Activated T-helper 17 cell treated with anti-CD3 and anti-CD28 coated beads, Interleukin-2, amount 50 U/mL, for 72 hours (primary cell): ENCODE data around the gene NDUFB3. TPM values are rescaled to one million over a fixed set of nuclear protein-coding genes. Genes with fewer than 3 reads are reported as not detected.
"Not testable (repeated sequence)": the region's sequence is repeated elsewhere in the genome, so short reads cannot be mapped to it uniquely, and the experiment has no call there.

Experiments used
- ATAC-seq: fragments of 150-1000 bp; cut with Tn5 transposase; replicated peaks from 2 replicates; pipeline ENCODE4 v1.10.0; 2021; ENCODE audit warnings: mild to moderate bottlenecking, moderate library complexity
- H3K27ac Mint-ChIP-seq: one replicate; pipeline ENCODE4 v1.8.0; 2022; ENCODE audit warnings: mixed read lengths
- H3K27me3 Mint-ChIP-seq: one replicate; pipeline ENCODE4 v1.8.0; 2022; ENCODE audit warnings: mixed read lengths
- H3K36me3 Mint-ChIP-seq: one replicate; pipeline ENCODE4 v1.8.0; 2022; ENCODE audit warnings: low read depth, mild to moderate bottlenecking, mixed read lengths
- H3K4me1 Mint-ChIP-seq: one replicate; pipeline ENCODE4 v1.8.0; 2022; ENCODE audit warnings: mixed read lengths
- H3K4me3 Mint-ChIP-seq: one replicate; pipeline ENCODE4 v1.8.0; 2022; ENCODE audit warnings: mild to moderate bottlenecking, mixed read lengths
- H3K9me3 Mint-ChIP-seq: one replicate; pipeline ENCODE4 v1.8.0; 2022; ENCODE audit warnings: mixed read lengths
- total RNA-seq, 2 donors: library from RNA; stranded (reverse); gene quantifications; one replicate each; pipeline ENCODE4 v1.2.3, GENCODE V29; 2022

Gene NDUFB3
- total RNA-seq = 10 to 100 TPM; 68.7 to 99.3 TPM

DNA sequence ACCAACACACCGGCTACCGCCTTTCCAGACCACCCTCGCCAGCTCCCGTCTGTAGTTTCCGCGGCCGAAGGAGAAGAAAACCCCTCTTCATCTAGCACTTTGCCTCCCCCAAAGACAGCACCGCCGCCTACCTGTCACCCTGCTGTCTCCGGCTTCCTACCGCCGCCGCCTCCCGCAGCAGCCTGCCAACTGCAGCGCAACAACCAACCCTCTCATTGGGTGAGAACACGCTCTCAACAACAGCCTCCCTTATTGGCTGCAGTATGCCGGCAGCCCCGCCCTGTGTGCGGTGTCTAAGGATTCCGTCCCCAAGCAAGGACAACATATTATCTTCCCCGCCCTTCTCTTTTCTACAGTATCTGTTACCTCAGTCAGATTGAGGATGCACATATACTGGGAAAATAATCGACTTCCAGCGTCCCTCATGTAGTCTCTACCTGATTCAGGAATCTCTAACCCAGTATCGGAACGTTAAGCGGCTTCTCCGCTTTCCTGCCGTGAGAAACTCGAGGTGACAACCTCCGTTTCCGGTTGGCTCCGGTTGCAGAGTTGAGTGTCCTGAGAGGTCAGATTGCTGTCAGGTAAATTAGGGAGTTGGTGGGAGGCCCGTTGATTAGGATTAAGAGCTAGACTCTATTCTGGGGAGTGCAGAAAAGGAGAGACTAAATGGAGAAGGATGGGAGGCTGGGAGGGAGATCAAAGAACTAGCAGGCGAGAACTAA lies at the start of gene NDUFB3, which contains the start of gene HYCC2:
Gene NDUFB3, plus strand, starts transcription at position 523 of the 722 bp plus-strand sequence. CDS start 6,882 bp downstream, outside the sequence.
Gene HYCC2, minus strand, starts transcription at position 193 of the 722 bp plus-strand sequence. CDS start 47,662 bp downstream, outside the sequence.
- peak within 1 kb of the TSS; percentile 94 for H3K4me3 Mint-ChIP-seq
- H3K4me1 Mint-ChIP-seq = peaks cover 31% of the 10 kb centered on the region
- peak within 1 kb of the TSS; percentile 95 for H3K27ac Mint-ChIP-seq
- H3K9me3 Mint-ChIP-seq = no peaks in the 10 kb centered on the region
- peaks cover 15% of the 10 kb centered on the region for H3K36me3 Mint-ChIP-seq
- no peaks in the 10 kb centered on the region for H3K27me3 Mint-ChIP-seq
- peak; percentile 98 for ATAC-seq

DNA sequence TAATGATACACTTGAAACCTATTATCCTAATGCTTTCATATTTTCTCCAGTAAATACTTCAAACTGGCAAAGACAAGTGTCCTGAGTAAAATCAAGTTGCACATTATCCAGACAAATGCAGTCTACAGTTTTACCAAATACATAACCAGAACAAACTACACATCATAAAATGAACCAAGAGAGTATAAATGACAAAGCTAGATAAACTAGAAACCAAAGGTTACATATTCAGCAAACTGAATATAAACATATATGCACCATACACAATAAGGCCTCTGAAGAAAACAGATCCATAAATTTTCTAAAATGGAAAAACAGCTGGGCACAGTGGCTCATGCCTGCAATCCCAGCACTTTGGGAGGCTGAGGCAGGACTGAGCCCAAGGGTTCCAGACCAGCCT lies 47.3 kb upstream of the NDUFB3 start:
- H3K9me3 Mint-ChIP-seq = no peaks in the 10 kb centered on the region
- H3K27ac Mint-ChIP-seq = no peak overlapping the region
- ATAC-seq = no peak

DNA sequence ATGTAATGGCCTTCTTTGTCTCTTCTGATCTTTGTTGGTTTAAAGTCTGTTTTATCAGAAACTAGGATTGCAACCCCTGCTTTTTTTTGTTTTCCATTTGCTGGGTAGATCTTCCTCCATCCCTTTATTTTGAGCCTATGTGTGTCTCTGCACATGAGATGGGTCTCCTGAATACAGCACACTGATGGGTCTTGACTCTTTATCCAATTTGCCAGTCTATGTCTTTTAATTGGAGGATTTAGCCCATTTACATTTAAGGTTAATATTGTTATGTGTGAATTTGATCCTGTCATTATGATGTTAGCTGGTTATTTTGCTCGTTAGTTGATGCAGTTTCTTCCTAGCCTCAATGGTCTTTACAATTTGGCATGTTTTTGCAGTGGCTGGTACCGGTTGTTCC lies 37.4 kb upstream of the NDUFB3 start:
- H3K27ac Mint-ChIP-seq, H3K27me3 Mint-ChIP-seq, ATAC-seq, H3K4me1 Mint-ChIP-seq, H3K9me3 Mint-ChIP-seq, H3K4me3 Mint-ChIP-seq: not testable (repeated sequence)
- H3K36me3 Mint-ChIP-seq = peaks cover 29% of the 10 kb centered on the region

More for the DNA sequence above, 47.3 kb upstream of the NDUFB3 start:
- Mint-ChIP-seq H3K4me1 (peaks cover 23% of the 10 kb centered on the region), H3K4me3 (no peak overlapping the region), H3K36me3 (peaks cover 52% of the 10 kb centered on the region), H3K27me3 (no peaks in the 10 kb centered on the region)

DNA sequence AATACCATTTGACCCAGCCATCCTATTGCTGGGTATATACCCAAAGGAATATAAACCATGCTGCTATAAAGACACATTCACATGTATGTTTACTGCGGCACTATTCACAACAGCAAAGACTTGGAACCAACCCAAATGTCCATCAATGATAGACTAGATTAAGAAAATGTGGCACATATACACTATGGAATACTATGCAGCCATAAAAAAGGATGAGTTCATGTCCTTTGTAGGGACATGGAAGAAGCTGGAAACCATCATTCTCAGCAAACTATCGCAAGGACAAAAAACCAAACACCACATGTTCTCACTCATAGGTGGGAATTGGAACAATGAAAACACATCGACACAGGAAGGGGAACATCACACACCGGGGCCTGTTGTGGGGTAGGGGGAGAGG lies 33.4 kb upstream of the NDUFB3 start:
- H3K9me3 Mint-ChIP-seq, H3K27me3 Mint-ChIP-seq, ATAC-seq, H3K4me3 Mint-ChIP-seq, H3K27ac Mint-ChIP-seq, H3K4me1 Mint-ChIP-seq: not testable (repeated sequence)
- peaks cover 46% of the 10 kb centered on the region for H3K36me3 Mint-ChIP-seq

DNA sequence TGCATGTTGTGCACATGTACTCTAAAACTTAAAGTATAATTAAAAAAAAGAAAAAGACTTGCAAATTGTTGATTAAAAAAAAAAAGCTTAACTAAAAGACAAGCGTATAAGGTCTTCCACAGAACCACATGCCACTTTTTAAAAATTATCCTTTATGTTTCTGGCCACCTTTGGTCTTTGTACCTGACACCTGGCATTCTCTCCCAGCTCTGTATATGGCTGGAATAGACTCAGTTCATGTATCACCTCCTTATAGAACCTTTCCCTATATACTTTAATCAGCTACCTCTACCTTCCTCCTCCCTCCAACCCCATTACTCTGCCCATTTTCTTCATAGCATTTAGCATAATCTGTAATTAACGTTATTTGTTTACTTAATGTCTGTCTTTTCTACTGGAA lies 32.9 kb upstream of the NDUFB3 start:
- Mint-ChIP-seq H3K27ac (no peak overlapping the region), H3K27me3 (no peaks in the 10 kb centered on the region), H3K4me3 (no peak overlapping the region), H3K4me1 (peaks cover 5% of the 10 kb centered on the region), H3K36me3 (peaks cover 51% of the 10 kb centered on the region), H3K9me3 (no peaks in the 10 kb centered on the region)
- ATAC-seq = no peak

DNA sequence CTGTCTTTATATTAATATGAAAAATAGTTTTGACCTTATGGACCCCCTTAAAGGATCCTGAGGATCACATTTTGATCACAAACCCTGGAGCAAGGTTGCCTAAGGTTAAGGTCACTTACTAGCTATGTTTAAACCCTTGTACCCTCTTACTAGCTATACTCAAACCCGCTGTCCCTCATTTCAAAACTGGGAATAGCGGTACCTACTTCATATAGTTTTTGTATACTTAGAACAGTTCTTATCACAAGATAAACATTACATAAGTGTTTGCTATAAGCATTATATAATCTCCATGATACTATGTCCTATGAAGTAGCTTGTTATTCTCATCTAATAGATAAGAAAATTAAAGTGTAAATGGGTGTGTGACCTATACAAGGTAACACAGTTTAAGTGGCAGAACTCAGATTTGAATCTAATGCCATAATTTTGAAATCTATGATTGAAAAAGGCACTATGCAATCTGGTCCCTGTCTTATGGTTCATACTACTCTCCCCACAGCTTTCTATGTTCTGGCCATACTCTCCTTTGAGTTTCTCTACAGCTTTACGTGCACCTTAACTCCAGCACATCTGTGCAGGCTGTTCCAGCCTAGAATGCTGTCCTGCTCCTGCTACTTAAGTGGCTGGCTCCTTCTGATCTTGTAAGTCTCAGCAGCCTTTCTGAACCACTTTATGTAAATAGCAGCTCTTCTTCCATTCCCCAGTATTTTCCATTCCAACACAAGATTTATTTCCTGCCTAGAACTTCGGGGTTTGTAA lies 30.8 kb upstream of the NDUFB3 start:
- ATAC-seq = no peak
- H3K9me3 Mint-ChIP-seq = no peaks in the 10 kb centered on the region
- peaks cover 56% of the 10 kb centered on the region for H3K36me3 Mint-ChIP-seq
- H3K27me3 Mint-ChIP-seq = no peaks in the 10 kb centered on the region
- peaks cover 5% of the 10 kb centered on the region for H3K4me1 Mint-ChIP-seq
- H3K4me3 Mint-ChIP-seq = no peak overlapping the region
- no peak overlapping the region for H3K27ac Mint-ChIP-seq

DNA sequence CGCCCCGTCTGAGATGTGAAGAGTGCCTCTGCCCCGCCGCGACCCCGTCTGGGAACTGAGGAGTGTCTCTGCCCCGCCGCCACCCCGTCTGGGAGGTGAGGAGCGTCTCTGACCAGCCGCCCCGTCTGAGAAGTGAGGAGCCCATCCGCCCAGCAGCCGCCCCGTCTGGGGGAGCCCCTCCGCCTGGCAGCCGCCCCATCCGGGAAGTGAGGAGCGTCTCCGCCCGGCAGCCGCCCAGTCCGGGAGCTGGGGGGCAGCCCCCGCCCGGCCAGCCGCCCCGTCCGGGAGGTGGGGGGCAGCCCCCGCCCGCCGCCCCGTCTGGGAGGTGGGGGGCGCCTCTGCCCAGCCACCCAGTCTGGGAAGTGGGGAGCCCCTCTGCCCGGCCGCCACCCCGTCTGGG lies 29.4 kb upstream of the NDUFB3 start:
- H3K9me3 Mint-ChIP-seq, H3K4me3 Mint-ChIP-seq, ATAC-seq, H3K27me3 Mint-ChIP-seq, H3K27ac Mint-ChIP-seq: not testable (repeated sequence)
- Mint-ChIP-seq H3K36me3 (peaks cover 60% of the 10 kb centered on the region), H3K4me1 (peaks cover 11% of the 10 kb centered on the region)

DNA sequence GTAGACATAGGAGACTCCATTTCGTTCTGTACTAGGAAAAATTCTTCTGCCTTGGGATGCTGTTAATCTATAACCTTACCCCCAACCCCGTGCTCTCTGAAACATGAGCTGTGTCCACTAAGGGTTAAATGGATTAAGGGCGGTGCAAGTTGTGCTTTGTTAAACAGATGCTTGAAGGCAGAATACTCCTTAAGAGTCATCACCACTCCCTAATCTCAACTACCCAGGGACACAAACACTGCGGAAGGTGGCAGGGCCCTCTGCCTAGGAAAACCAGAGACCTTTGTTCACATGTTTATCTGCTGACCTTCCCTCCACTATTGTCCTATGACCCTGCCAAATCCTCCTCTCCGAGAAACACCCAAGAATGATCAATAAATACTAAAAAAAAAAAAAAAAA lies 28.8 kb upstream of the NDUFB3 start:
- Mint-ChIP-seq H3K4me1 (peaks cover 11% of the 10 kb centered on the region), H3K36me3 (peaks cover 64% of the 10 kb centered on the region)
- H3K9me3 Mint-ChIP-seq, ATAC-seq, H3K27ac Mint-ChIP-seq, H3K4me3 Mint-ChIP-seq, H3K27me3 Mint-ChIP-seq: not testable (repeated sequence)

DNA sequence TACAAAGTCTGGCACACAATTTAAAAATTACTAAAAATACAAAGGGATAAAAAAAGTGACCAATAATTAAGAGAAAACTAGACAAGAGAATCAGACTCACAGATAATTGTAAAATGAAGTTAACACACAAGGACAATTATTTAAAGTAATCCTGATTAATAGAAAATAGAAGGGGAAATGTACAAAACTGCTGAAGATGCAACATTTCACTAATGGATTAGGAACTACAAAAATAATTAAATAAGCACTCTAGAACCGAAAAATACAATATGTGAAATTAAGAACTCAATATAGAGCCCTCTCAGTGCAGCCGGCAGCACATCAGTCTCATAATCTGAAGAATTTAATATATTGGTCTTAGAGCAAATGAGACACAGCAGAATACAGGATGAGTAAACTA lies 24.9 kb upstream of the NDUFB3 start:
- no peak overlapping the region for H3K4me3 Mint-ChIP-seq
- no peak for ATAC-seq
- H3K36me3 Mint-ChIP-seq = peaks cover 51% of the 10 kb centered on the region
- peaks cover 6% of the 10 kb centered on the region for H3K4me1 Mint-ChIP-seq
- H3K27me3 Mint-ChIP-seq = no peaks in the 10 kb centered on the region
- H3K9me3 Mint-ChIP-seq = no peaks in the 10 kb centered on the region
- H3K27ac Mint-ChIP-seq = no peak overlapping the region

DNA sequence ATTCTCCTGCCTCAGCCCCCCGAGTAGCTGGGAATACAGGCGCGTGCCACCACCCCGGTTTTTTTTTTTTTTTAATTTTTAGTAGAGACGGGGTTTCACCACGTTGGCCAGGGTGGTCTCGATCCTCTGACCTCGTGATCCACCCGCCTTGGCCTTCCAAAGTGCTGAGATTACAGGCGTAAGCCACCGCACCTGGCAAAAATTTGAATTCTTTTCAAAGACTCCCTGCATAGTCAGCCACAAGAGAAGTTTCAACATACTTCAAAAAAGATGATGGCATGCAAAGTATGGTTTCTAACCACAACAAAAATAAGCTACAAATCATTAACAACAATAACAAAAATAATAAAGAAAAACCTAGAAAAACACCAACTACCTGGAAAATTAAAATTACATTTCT lies 22.3 kb upstream of the NDUFB3 start:
- ATAC-seq = no peak
- no peaks in the 10 kb centered on the region for H3K27me3 Mint-ChIP-seq
- no peak overlapping the region for H3K4me3 Mint-ChIP-seq
- no peaks in the 10 kb centered on the region for H3K9me3 Mint-ChIP-seq
- H3K36me3 Mint-ChIP-seq = peaks cover 60% of the 10 kb centered on the region
- no peak overlapping the region for H3K27ac Mint-ChIP-seq
- H3K4me1 Mint-ChIP-seq = peaks cover 10% of the 10 kb centered on the region

DNA sequence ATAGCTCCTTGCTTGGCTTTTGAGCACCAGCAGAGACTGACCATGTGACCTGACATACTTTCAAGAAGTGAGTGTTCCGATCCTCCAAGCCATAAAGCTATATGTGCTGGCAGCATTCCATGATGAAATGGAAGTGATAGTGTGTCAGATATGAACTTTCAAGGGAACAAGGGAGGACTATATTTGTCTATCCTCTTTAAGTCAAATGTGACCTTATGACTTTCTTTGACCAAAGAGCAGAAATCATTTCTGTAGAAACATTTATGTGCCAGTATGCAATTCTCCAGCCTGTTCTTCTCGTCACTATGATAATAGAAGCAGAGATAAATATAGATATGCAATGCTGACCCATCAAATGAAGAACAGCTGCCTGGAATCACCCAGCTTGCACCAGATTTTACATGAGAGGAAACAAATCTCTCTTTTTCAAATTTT lies 14.7 kb upstream of the NDUFB3 start:
- no peaks in the 10 kb centered on the region for H3K27me3 Mint-ChIP-seq
- peak overlapping the region; percentile 14 for H3K27ac Mint-ChIP-seq
- peak; percentile 28 for ATAC-seq
- H3K4me1 Mint-ChIP-seq = peaks cover 19% of the 10 kb centered on the region
- H3K36me3 Mint-ChIP-seq = peaks cover 58% of the 10 kb centered on the region
- H3K4me3 Mint-ChIP-seq = no peak overlapping the region
- no peaks in the 10 kb centered on the region for H3K9me3 Mint-ChIP-seq

DNA sequence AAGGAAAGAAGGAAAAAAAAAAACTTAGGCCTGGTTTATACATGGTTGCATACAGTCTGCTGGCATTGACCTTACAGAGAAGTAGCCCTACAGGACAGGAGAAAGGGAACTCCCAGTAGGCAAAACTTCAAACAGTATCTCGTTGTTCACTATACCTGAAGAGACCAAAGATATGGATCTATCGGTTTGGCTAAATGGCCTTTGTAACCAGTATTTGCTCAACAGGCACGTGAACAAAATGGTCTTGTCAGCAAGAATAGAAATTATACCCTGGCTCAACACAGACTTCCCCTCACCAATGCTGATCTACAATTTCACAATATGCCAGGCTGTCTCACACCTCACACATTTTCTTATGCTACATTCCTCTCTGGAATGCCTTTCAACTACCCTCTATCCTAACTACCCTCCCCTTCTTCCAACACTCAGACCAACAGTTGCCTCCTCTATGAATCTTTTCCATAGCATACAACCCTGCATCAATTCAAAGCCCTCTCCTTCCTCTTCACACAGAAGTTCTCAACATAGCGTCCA lies 14.0 kb upstream of the NDUFB3 start:
- Mint-ChIP-seq H3K27me3 (no peaks in the 10 kb centered on the region), H3K4me1 (peaks cover 15% of the 10 kb centered on the region), H3K36me3 (peaks cover 51% of the 10 kb centered on the region), H3K4me3 (no peak overlapping the region), H3K27ac (peak overlapping the region; percentile 14), H3K9me3 (no peaks in the 10 kb centered on the region)
- ATAC-seq = no peak

DNA sequence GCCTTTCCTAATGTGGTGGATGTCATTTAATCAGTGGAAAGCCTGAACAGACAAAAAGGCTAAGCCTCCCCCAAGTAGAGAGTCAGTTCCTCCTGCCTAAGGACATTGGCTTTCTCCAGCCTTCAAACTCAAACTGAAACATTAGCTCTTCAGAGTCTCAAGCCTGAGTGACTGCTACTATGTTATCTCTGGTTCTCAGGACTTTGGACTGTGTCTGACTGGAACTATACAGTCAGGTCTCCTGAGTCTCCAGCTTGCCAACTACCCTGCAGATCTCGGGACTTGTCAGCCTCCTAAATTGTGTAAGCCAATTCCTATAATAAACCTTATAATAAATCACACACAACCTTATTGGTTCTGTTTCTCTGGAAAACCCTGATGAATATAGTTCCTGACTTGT lies 12.9 kb upstream of the NDUFB3 start:
- peak overlapping the region; percentile 8 for H3K4me3 Mint-ChIP-seq
- peaks cover 53% of the 10 kb centered on the region for H3K36me3 Mint-ChIP-seq
- ATAC-seq = peak; percentile 32
- H3K9me3 Mint-ChIP-seq = no peaks in the 10 kb centered on the region
- no peak overlapping the region for H3K27ac Mint-ChIP-seq
- peaks cover 26% of the 10 kb centered on the region for H3K4me1 Mint-ChIP-seq
- H3K27me3 Mint-ChIP-seq = no peaks in the 10 kb centered on the region

DNA sequence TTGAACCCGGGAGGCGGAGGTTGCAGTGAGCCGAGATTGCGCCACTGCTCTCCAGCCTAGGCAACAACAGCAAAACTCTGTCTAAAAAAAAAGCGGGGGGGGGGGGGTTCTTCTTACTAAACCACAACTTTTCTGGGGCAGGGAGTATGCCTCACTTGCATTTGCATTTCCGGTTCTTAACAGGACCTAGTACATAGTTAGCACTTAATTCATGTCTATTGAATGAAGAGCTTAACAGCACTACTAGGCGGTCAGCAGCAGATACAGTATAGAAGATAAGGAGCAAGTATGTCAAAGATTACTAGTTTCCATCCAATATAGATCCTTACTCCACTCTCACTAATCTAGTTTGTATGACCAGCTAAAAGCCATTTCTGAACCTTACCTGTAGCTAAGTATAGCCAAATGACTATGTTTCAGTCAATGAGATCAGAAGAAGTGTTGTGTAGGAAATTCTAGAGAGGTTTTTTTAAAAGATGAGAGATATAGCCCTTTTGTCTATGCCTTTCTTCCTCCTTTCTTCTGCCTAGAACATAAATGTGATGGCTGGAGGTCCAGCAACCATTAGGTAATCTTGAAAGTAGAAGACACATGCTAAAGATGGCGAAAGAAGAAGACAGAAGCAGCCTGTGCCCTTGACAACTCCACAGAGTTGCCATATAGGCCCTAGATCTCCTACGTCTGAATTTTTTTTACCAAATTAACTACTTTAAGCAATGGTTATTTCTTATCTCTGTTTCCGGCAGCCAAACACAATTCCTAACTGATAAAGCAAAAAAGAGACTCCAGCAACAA lies 11.6 kb upstream of the NDUFB3 start:
- peaks cover 30% of the 10 kb centered on the region for H3K4me1 Mint-ChIP-seq
- ATAC-seq = peak; percentile 64
- no peak overlapping the region for H3K27ac Mint-ChIP-seq
- H3K4me3 Mint-ChIP-seq = peak overlapping the region; percentile 8
- H3K36me3 Mint-ChIP-seq = peaks cover 47% of the 10 kb centered on the region
- no peaks in the 10 kb centered on the region for H3K27me3 Mint-ChIP-seq
- H3K9me3 Mint-ChIP-seq = no peaks in the 10 kb centered on the region
